Measurements from ENCODE around the gene ZC3H12C. TPM values are rescaled to one million over a fixed set of nuclear protein-coding genes. Genes with fewer than 3 reads are reported as not detected.

The ZC3H12C gene
- total and polyA plus RNA-seq, 2 of the 4 experiments (the other 2 are of a cell fraction), result 4.2 to 15.8 TPM

- TF ChIP-seq USF2 (IDR thresholded peaks at IDR 0.05; ENCODE audit: low read depth, low read length) (0 out of 2 replicates have a peak, but pooled peaks have one; percentile 7), FOS (IDR thresholded peaks at IDR 0.05; ENCODE audit: low read depth, low read length) (no peak), SMC3 (IDR thresholded peaks at IDR 0.05; ENCODE audit: low read depth, low read length) (peak; percentile 70), RFX5 (IDR thresholded peaks at IDR 0.05; ENCODE audit: low read depth, low read length) (no peak), NFE2L2 (IDR thresholded peaks at IDR 0.05; ENCODE audit: low read depth, low read length) (0 out of 2 replicates have a peak, but pooled peaks have one; percentile 3), POLR2A (IDR thresholded peaks at IDR 0.05; ENCODE audit: low read depth, low read length) (peak; percentile 80)
Observed at GRCh38 chr11:110092515-110093406, at the start of gene ZC3H12C (continued).

All from IMR-90 (cell line).